Fibroblast of lung (primary cell): Measurements from ENCODE around the gene XYLT1.

Experiments used
- EZH2 ChIP-seq: IDR thresholded peaks from 2 replicates; pipeline ENCODE4 v1.5.1; 2012; ENCODE audit warnings: low read length, control low read depth, mild to moderate bottlenecking; ENCODE audit errors: missing control alignments
- TF ChIP-seq, protein P1 (sequence below), 2 donors: IDR thresholded peaks in 1 of 2; conservative IDR thresholded peaks in 1 of 2; 1 replicate in 1 of 2; 2 replicates in 1 of 2; pipeline ENCODE4 v1.5.1; 2011 to 2012; ENCODE audit warnings: low read length in 2 of 2, control low read depth in 1 of 2, inconsistent platforms in 1 of 2, low read depth in 1 of 2, mild to moderate bottlenecking in 1 of 2

DNA sequence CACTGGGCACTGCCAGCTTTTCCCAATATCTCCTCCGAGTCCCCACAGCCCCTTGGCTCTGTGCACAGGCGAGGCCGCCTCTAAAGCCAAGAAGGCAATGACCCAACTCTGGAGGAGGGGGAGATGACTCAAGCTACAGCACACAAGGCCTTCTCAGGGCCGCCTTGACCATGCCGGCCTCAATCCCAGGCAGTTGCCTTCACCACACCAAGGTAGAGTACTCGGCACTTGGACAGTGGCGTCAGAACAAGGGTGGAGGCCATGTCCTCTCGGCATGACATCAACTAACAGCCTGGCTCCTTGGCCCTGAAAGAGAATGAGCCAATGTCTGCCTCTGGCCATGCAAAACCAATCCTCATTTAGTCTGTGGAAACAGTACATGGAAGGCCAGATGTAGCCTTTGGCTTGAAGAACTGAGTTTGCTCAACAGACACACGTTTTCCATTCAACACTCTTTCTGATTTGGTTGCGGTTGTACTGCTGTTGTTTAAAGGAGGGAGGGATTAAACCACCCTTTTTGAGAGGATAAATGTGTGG lies 139.6 kb downstream of the XYLT1 start:
- TF ChIP-seq, protein P1, sequence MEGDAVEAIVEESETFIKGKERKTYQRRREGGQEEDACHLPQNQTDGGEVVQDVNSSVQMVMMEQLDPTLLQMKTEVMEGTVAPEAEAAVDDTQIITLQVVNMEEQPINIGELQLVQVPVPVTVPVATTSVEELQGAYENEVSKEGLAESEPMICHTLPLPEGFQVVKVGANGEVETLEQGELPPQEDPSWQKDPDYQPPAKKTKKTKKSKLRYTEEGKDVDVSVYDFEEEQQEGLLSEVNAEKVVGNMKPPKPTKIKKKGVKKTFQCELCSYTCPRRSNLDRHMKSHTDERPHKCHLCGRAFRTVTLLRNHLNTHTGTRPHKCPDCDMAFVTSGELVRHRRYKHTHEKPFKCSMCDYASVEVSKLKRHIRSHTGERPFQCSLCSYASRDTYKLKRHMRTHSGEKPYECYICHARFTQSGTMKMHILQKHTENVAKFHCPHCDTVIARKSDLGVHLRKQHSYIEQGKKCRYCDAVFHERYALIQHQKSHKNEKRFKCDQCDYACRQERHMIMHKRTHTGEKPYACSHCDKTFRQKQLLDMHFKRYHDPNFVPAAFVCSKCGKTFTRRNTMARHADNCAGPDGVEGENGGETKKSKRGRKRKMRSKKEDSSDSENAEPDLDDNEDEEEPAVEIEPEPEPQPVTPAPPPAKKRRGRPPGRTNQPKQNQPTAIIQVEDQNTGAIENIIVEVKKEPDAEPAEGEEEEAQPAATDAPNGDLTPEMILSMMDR (conservative IDR thresholded peaks at IDR 0.05 in 1 of 2, IDR thresholded peaks at IDR 0.05 in 1 of 2; ENCODE audit: low read depth in 1 of 2, low read length in 2 of 2) = no peak
- no peak for TF ChIP-seq EZH2
